ENCODE measurements around the gene TSNAXIP1. TPM values are rescaled to one million over a fixed set of nuclear protein-coding genes. Genes with fewer than 3 reads are reported as not detected.

The TSNAXIP1 gene
- total RNA-seq, 6 donors from 2014 or later, result 0.66 to 13.1 (median 4.4) TPM

- Histone ChIP-seq H3K4me3 (no peak overlapping the region), H3K36me3 (peaks cover 0 to 66% (median 36%) of the 10 kb centered on the region in 4 donors), H3K9me3 (no peaks in the 10 kb centered on the region), H3K27ac (no peak overlapping the region), H3K27me3 (no peaks in the 10 kb centered on the region), H3K4me1 (peaks cover 5 to 10% (median 8%) of the 10 kb centered on the region in 4 donors)
- DNase-seq, result no peak
- TF ChIP-seq POLR2AphosphoS5 (IDR thresholded peaks at IDR 0.05), result no peak
- no peak for ATAC-seq (ENCODE audit: low FRiP score in 2 of 2)
- 96 to 97% methylated on average over 6 of the region's 6 CpGs for WGBS, 2 donors
Observed at GRCh38 chr16:67868290-67868689, 61.6 kb downstream of the TSNAXIP1 start.

- WGBS, 2 donors, result 82 to 89% methylated on average over 6 to 7 of the region's 7 CpGs
- H3K27ac ChIP-seq, result no peak overlapping the region
- H3K27me3 ChIP-seq, result no peaks in the 10 kb centered on the region
- H3K4me1 ChIP-seq, result peaks cover 16 to 22% (median 18%) of the 10 kb centered on the region in 4 donors
- no peak for ATAC-seq (ENCODE audit: low FRiP score in 2 of 2)
- H3K36me3 ChIP-seq, result peaks cover 0 to 66% (median 36%) of the 10 kb centered on the region in 4 donors
- H3K9me3 ChIP-seq, result no peaks in the 10 kb centered on the region
- H3K4me3 ChIP-seq, result no peak overlapping the region
- no peak for TF ChIP-seq POLR2A (IDR thresholded peaks at IDR 0.05)
- no peak for TF ChIP-seq EP300 (IDR thresholded peaks at IDR 0.05)
- TF ChIP-seq CTCF (IDR thresholded peaks at IDR 0.05), result no peak
- TF ChIP-seq POLR2AphosphoS5 (IDR thresholded peaks at IDR 0.05), result no peak
- no peak for DNase-seq
Observed at GRCh38 chr16:67869653-67870052, 63.0 kb downstream of the TSNAXIP1 start.

- TF ChIP-seq POLR2AphosphoS5 (IDR thresholded peaks at IDR 0.05), result no peak
- WGBS, 2 donors, result 65 to 72% methylated on average over 2 to 3 of the region's 3 CpGs
- H3K4me1 ChIP-seq, result peaks cover 21 to 34% (median 25%) of the 10 kb centered on the region in 4 donors
- H3K36me3 ChIP-seq, result peaks cover 0 to 59% (median 32%) of the 10 kb centered on the region in 4 donors
- H3K9me3 ChIP-seq, result no peaks in the 10 kb centered on the region
- H3K27ac ChIP-seq, result peak overlapping the region in 1 of 4 donors; percentile 85
- ATAC-seq (ENCODE audit: low FRiP score in 2 of 2), result no peak
- no peak overlapping the region for H3K4me3 ChIP-seq
- no peak for DNase-seq
- H3K27me3 ChIP-seq, result no peaks in the 10 kb centered on the region
Observed at GRCh38 chr16:67871256-67871655, 64.6 kb downstream of the TSNAXIP1 start.

GRCh38 chr16:67872131-67872630 lies 65.5 kb downstream of the TSNAXIP1 start:
- no peak for TF ChIP-seq POLR2AphosphoS5 (IDR thresholded peaks at IDR 0.05)
- no peak for TF ChIP-seq EP300 (IDR thresholded peaks at IDR 0.05)
- TF ChIP-seq POLR2A (IDR thresholded peaks at IDR 0.05), result no peak
- TF ChIP-seq CTCF (IDR thresholded peaks at IDR 0.05), result no peak
- H3K9me3 ChIP-seq, result no peaks in the 10 kb centered on the region
- no peak for ATAC-seq (ENCODE audit: low FRiP score in 2 of 2)
- no peak for DNase-seq
- peaks cover 21 to 34% (median 25%) of the 10 kb centered on the region in 4 donors for H3K4me1 ChIP-seq
- H3K27ac ChIP-seq, result peak overlapping the region; percentile 80 to 88 (median 84)
- H3K4me3 ChIP-seq, result peak overlapping the region in 3 of 4 donors; percentile 58 to 82 (median 72)
- H3K27me3 ChIP-seq, result no peaks in the 10 kb centered on the region
- WGBS, 2 donors, result 58 to 62% methylated on average over 2 of the region's 2 CpGs
- peaks cover 0 to 59% (median 37%) of the 10 kb centered on the region in 4 donors for H3K36me3 ChIP-seq

- TF ChIP-seq CTCF (IDR thresholded peaks at IDR 0.05), result peak in 1 of 6 experiments; percentile 34
- peak in 1 of 4 donors; percentile 33 for TF ChIP-seq EP300 (IDR thresholded peaks at IDR 0.05)
- TF ChIP-seq POLR2AphosphoS5 (IDR thresholded peaks at IDR 0.05), result peak; percentile 78 to 87
- TF ChIP-seq POLR2A (IDR thresholded peaks at IDR 0.05), result peak in 2 of 4 donors; percentile 69 to 78
- peak; percentile 88 to 97 for DNase-seq
- H3K4me1 ChIP-seq, result peaks cover 21 to 34% (median 25%) of the 10 kb centered on the region in 4 donors
- 2 to 7% methylated on average over 10 to 27 of the region's 72 CpGs for WGBS, 2 donors
- H3K4me3 ChIP-seq, result peak within 1 kb of the TSS; percentile 58 to 96 (median 77)
- H3K27me3 ChIP-seq, result no peaks in the 10 kb centered on the region
- peaks cover 6 to 59% (median 42%) of the 10 kb centered on the region in 4 donors for H3K36me3 ChIP-seq
- no peaks in the 10 kb centered on the region for H3K9me3 ChIP-seq
- peak; percentile 87 to 95 for ATAC-seq (ENCODE audit: low FRiP score in 2 of 2)
- peak within 1 kb of the TSS; percentile 80 to 88 (median 84) for H3K27ac ChIP-seq
Observed at GRCh38 chr16:67872631-67873434, 66.1 kb downstream of the TSNAXIP1 start, which contains the start of gene EDC4. EDC4 (plus strand) TSS chr16:67873052; CDS start chr16:67873262, 210 bp downstream.

All from upper lobe of left lung (tissue), 6 donors.